GM12878 (cell line): ENCODE data around the gene AFG1L. TPM values are rescaled to one million over a fixed set of nuclear protein-coding genes. Genes with fewer than 3 reads are reported as not detected.

Experiments used
- ATAC-seq: fragments of 200-7000 bp; cut with Tn5 transposase; 3 replicates; pipeline ENCODE4 v1.9.1; 2020; ENCODE audit warnings: mild to moderate bottlenecking, moderate library complexity
- BruUV-seq: library from RNA; stranded (reverse); fragments of 400-500 nt; replicated peaks from 2 replicates; lab custom pipeline; 2021; lab: Mats Ljungman, UMichigan
- CTCF ChIA-PET: fragments of 300-600 bp; sonication (Branson Sonifier 250); formaldehyde crosslinking; extraction: SDS; loops from one replicate; lab custom pipeline; 2021; ENCODE audit warnings: inconsistent platforms; lab: Yijun Ruan, JAX
- POLR2A ChIA-PET: fragments of 350-600 bp; formaldehyde crosslinking; extraction: SDS; loops from one replicate; lab custom pipeline; 2021; ENCODE audit warnings: inconsistent platforms; lab: Charles Lee
- RAD21 ChIA-PET: fragments of 300-600 bp; sonication (Branson Sonifier 250); formaldehyde crosslinking; loops from one replicate; lab custom pipeline; 2023; ENCODE audit warnings: antibody characterized with exemption; ENCODE audit not compliant: unreplicated experiment; lab: Charles Lee
- SMC1A ChIA-PET: fragments of 300-600 bp; sonication (Branson Sonifier 250); formaldehyde crosslinking; loops from one replicate; lab custom pipeline; 2023; ENCODE audit not compliant: unreplicated experiment, uncharacterized antibody; lab: Charles Lee
- DNase-seq: peaks from one replicate; pipeline ENCODE4 v3.0.0-alpha.2; 2011; ENCODE audit warnings: low read depth, low spot score
- FAIRE-seq: peaks from 3 replicates; lab custom pipeline; 2011; peaks lifted over from hg19 to GRCh38; lab: Jason Lieb, UNC
- H2AFZ ChIP-seq: 2 replicates; pipeline ENCODE4 v1.6.0; 2011; ENCODE audit warnings: low read depth, low read length, control low read depth; ENCODE audit not compliant: control insufficient read depth
- H3K27ac ChIP-seq: 2 replicates; pipeline ENCODE4 v1.5.1; 2011; ENCODE audit warnings: control low read depth; ENCODE audit not compliant: control insufficient read depth, insufficient read depth
- H3K27me3 ChIP-seq, 2 experiments: replicated peaks in 1 of 2; 2 replicates each; pipeline versions ENCODE4 v1.6.0 to v1.6.1; 2011; ENCODE audit warnings: low read length in 1 of 2; ENCODE audit not compliant: control insufficient read depth in 2 of 2, insufficient read depth in 2 of 2
- H3K36me3 ChIP-seq, 2 experiments: 2 replicates each; pipeline ENCODE4 v1.5.1; 2011; ENCODE audit warnings: low read length in 1 of 2; ENCODE audit not compliant: control insufficient read depth in 2 of 2, insufficient read depth in 2 of 2
- H3K4me1 ChIP-seq: 2 replicates; pipeline ENCODE4 v1.6.1; 2011; ENCODE audit warnings: mild to moderate bottlenecking, low read length, moderate library complexity, mixed read lengths; ENCODE audit not compliant: control insufficient read depth, insufficient read depth
- H3K4me2 ChIP-seq: 2 replicates; pipeline ENCODE4 v1.6.0; 2011; ENCODE audit warnings: control low read depth; ENCODE audit not compliant: control insufficient read depth, insufficient read depth
- H3K4me3 ChIP-seq: fragments of 200-600 bp; sonication (generic); 2 replicates; pipeline ENCODE4 v1.5.1; 2016
- H3K79me2 ChIP-seq: 2 replicates; pipeline ENCODE4 v1.6.0; 2011; ENCODE audit warnings: low read length; ENCODE audit not compliant: control insufficient read depth, insufficient read depth
- H3K9ac ChIP-seq: 2 replicates; pipeline ENCODE4 v1.8.0; 2011; ENCODE audit warnings: low read length, control low read depth, mixed read lengths; ENCODE audit not compliant: control insufficient read depth, insufficient read depth
- H3K9me3 ChIP-seq: replicated peaks from 3 replicates; pipeline ENCODE4 v1.5.1; 2011; ENCODE audit warnings: mild to moderate bottlenecking, low read length; ENCODE audit not compliant: control insufficient read depth, insufficient read depth
- H4K20me1 ChIP-seq: 2 replicates; pipeline ENCODE4 v1.6.0; 2011; ENCODE audit not compliant: control insufficient read depth, insufficient read depth
- ATF2 ChIP-seq: IDR thresholded peaks from 2 replicates; pipeline ENCODE4 v1.6.1; 2012; ENCODE audit warnings: low read length, inconsistent platforms
- ATF3 ChIP-seq: IDR thresholded peaks from 2 replicates; pipeline ENCODE4 v1.6.1; 2011; ENCODE audit warnings: low read depth, mild to moderate bottlenecking, low read length, moderate library complexity, borderline replicate concordance; ENCODE audit errors: extremely low read depth
- BCL3 ChIP-seq: IDR thresholded peaks from 2 replicates; pipeline ENCODE4 v1.6.1; 2011; ENCODE audit warnings: borderline replicate concordance, low read depth, mild to moderate bottlenecking, moderate library complexity, low read length; ENCODE audit not compliant: insufficient read depth, poor library complexity, severe bottlenecking
- EED ChIP-seq: sonication (generic); IDR thresholded peaks from 2 replicates; pipeline ENCODE4 v1.6.1; 2016; ENCODE audit warnings: antibody characterized with exemption, low read depth
- HDGF ChIP-seq: fragments of 450-650 bp; IDR thresholded peaks from 2 replicates; pipeline ENCODE4 v1.6.1; 2016; ENCODE audit warnings: antibody characterized with exemption
- IKZF2 ChIP-seq, 2 experiments: fragments of 450-650 bp; IDR thresholded peaks; 2 replicates each; pipeline ENCODE4 v1.6.1; 2017; ENCODE audit warnings: mild to moderate bottlenecking in 2 of 2, moderate library complexity in 2 of 2
- IRF5 ChIP-seq: fragments of 450-650 bp; IDR thresholded peaks from 2 replicates; pipeline ENCODE4 v1.6.1; 2017; ENCODE audit warnings: borderline replicate concordance
- KAT2A ChIP-seq: conservative IDR thresholded peaks from 2 replicates; pipeline ENCODE4 v1.6.1; 2011; ENCODE audit warnings: low read depth, low read length; ENCODE audit not compliant: control insufficient read depth
- KLF5 ChIP-seq: fragments of 450-650 bp; IDR thresholded peaks from 2 replicates; pipeline ENCODE4 v1.6.1; 2014; ENCODE audit warnings: mild to moderate bottlenecking; ENCODE audit not compliant: partially characterized antibody
- NFXL1 ChIP-seq: fragments of 450-650 bp; IDR thresholded peaks from 2 replicates; pipeline ENCODE4 v1.6.1; 2017; ENCODE audit warnings: antibody characterized with exemption, mild to moderate bottlenecking, borderline replicate concordance
- NRF1 ChIP-seq: conservative IDR thresholded peaks from 2 replicates; pipeline ENCODE4 v1.6.1; 2011; ENCODE audit warnings: mild to moderate bottlenecking, low read depth, low read length, improper control_type of control experiment
- PAX5 ChIP-seq: IDR thresholded peaks from 2 replicates; pipeline ENCODE4 v1.6.1; 2011; ENCODE audit warnings: low read depth, low read length, borderline replicate concordance
- RCOR1 ChIP-seq: conservative IDR thresholded peaks from 2 replicates; pipeline ENCODE4 v1.6.1; 2012; ENCODE audit warnings: low read depth, low read length, improper control_type of control experiment
- RFX5 ChIP-seq: IDR thresholded peaks from 2 replicates; pipeline ENCODE4 v1.6.1; 2011; ENCODE audit warnings: low read depth, low read length, improper control_type of control experiment
- SIN3A ChIP-seq: IDR thresholded peaks from 2 replicates; pipeline ENCODE4 v1.6.1; 2012; ENCODE audit warnings: low read depth, low read length, improper control_type of control experiment
- SUZ12 ChIP-seq: fragments of 200-600 bp; sonication (generic); IDR thresholded peaks from one replicate; pipeline ENCODE4 v1.6.1; 2018; ENCODE audit warnings: antibody characterized with exemption, mild to moderate bottlenecking; ENCODE audit not compliant: unreplicated experiment
- ZBTB4 ChIP-seq: fragments of 450-650 bp; formaldehyde crosslinking; IDR thresholded peaks from 2 replicates; pipeline ENCODE4 v1.4.0; 2022; ENCODE audit warnings: mild to moderate bottlenecking, moderate library complexity
- WGBS: methylation state at CpG from one replicate; pipeline ENCODE4 v1.1.6; 2016; ENCODE audit warnings: low lambda C conversion rate; ENCODE audit not compliant: insufficient replicate concordance, insufficient coverage; ENCODE audit errors: missing lambda C conversion rate; 5-methylcytosine and 5-hydroxymethylcytosine counted together
- in situ Hi-C: fragments of 300-500 bp; cut with MboI; formaldehyde crosslinking; loops from 9 replicates; pipeline ENCODE4 v1.14.3; 2018; ENCODE audit warnings: mixed read lengths
- intact Hi-C: fragments of 100-400 bp; cut with micrococcal nuclease; formaldehyde crosslinking; loops from one replicate; pipeline ENCODE4 v1.14.2; 2022; ENCODE audit not compliant: unreplicated experiment
- polyA plus RNA-seq, 11 experiments: library from polyadenylated mRNA; depleted of rRNA in 4 of 11; unstranded in 6 of 11; stranded (reverse) in 5 of 11; fragments of >200 nt; fragmentation: Nextera tagmentation in 4 of 11; fragmentation: Illumina TruSeq in 1 of 11; extraction: Ambion mirVana in 4 of 11; extraction: Trizol in 1 of 11; gene quantifications; 1 replicate in 1 of 11; 2 replicates in 10 of 11; pipeline versions ENCODE4 v1.2.1 to v1.2.3, GENCODE V29; 2011 to 2016; ENCODE audit warnings: inconsistent platforms in 2 of 11, missing spikeins in 2 of 11, low read depth in 1 of 11
- total RNA-seq, 4 experiments: library from RNA; depleted of rRNA in 3 of 4; stranded (reverse); fragments of >200 nt in 3 of 4; fragmentation: Illumina TruSeq in 1 of 4; extraction: Trizol in 1 of 4; gene quantifications; 2 replicates each; pipeline versions ENCODE4 v1.2.1 to v1.2.3, GENCODE V29; 2013 to 2021

AFG1L gene
- total and polyA plus RNA-seq, 10 of the 15 experiments (the other 5 are each of a cell fraction or from before 2014, with no cell fraction given), result 2.3 to 9.0 (median 4.3) TPM

GRCh38 chr6:108501559-108501958 lies 206.7 kb downstream of the AFG1L start:
- 100% methylated on average over 3 of the region's 3 CpGs for WGBS
- FAIRE-seq, result no peak
- TF ChIP-seq EED (no peak), KLF5 (no peak), PAX5 (no peak), NRF1 (no peak), BCL3 (no peak), RCOR1 (no peak), KAT2A (no peak), IKZF2 (IDR thresholded peaks at IDR 0.05) (no peak), ATF2 (no peak), RFX5 (no peak), NFXL1 (no peak), SIN3A (no peak), HDGF (no peak), SUZ12 (no peak), IRF5 (no peak), ATF3 (no peak), ZBTB4 (CRISPR knock-in tag) (no peak)

More at GRCh38 chr6:108501559-108501958, 206.7 kb downstream of the AFG1L start:
- Histone ChIP-seq H3K27ac (no peak overlapping the region), H3K79me2 (no peaks in the 10 kb centered on the region), H3K36me3 (no peaks in the 10 kb centered on the region), H3K9me3 (no peaks in the 10 kb centered on the region), H2AFZ (no peak overlapping the region), H3K9ac (no peak overlapping the region), H3K27me3 (no peaks in the 10 kb centered on the region), H3K4me1 (no peaks in the 10 kb centered on the region), H4K20me1 (no peaks in the 10 kb centered on the region), H3K4me3 (no peak overlapping the region), H3K4me2 (no peak overlapping the region)
- BruUV-seq, result no TSS peak
- in situ Hi-C loops (no loop called here), intact Hi-C loops (no loop called here)
- POLR2A ChIA-PET, result no interaction called here
- SMC1A ChIA-PET, result no interaction called here
- RAD21 ChIA-PET, result no interaction called here
- ATAC-seq, result no peak
- DNase-seq, result no peak
- CTCF ChIA-PET, result no interaction called here
